Mesenchymal stem cell (in vitro differentiated cells and primary cell): ENCODE measurements around the gene APLNR.

Experiments
- DNase-seq: peaks from one replicate; pipeline ENCODE4 v3.0.0-alpha.2; 2013
- H2AFZ ChIP-seq: one replicate; pipeline ENCODE4 v1.6.1; 2013; ENCODE audit warnings: low read depth, mild to moderate bottlenecking, control low read depth, inconsistent platforms, low read length, moderate library complexity
- H2AK5ac ChIP-seq: 2 replicates; pipeline ENCODE4 v1.6.1; 2013; ENCODE audit warnings: low read length, moderate library complexity, mild to moderate bottlenecking, inconsistent platforms; ENCODE audit not compliant: severe bottlenecking
- H2BK120ac ChIP-seq: one replicate; pipeline ENCODE4 v1.6.1; 2013; ENCODE audit warnings: low read depth, mild to moderate bottlenecking, inconsistent platforms, low read length, moderate library complexity
- H2BK12ac ChIP-seq, 2 experiments: one replicate each; pipeline ENCODE4 v1.6.1; 2013; ENCODE audit warnings: inconsistent platforms in 2 of 2, low read length in 2 of 2, mild to moderate bottlenecking in 2 of 2, moderate library complexity in 2 of 2, control low read depth in 1 of 2
- H2BK15ac ChIP-seq: one replicate; pipeline ENCODE4 v1.6.1; 2013; ENCODE audit warnings: mild to moderate bottlenecking, low read depth, inconsistent platforms; ENCODE audit not compliant: poor library complexity, severe bottlenecking
- H2BK5ac ChIP-seq: 2 replicates; pipeline ENCODE4 v1.6.1; 2013; ENCODE audit warnings: low read depth, mild to moderate bottlenecking, low read length, control low read depth, inconsistent platforms; ENCODE audit not compliant: poor library complexity, severe bottlenecking
- H3K14ac ChIP-seq, 2 experiments: one replicate each; pipeline ENCODE4 v1.6.1; 2013; ENCODE audit warnings: inconsistent platforms in 2 of 2, low read length in 2 of 2, control low read depth in 1 of 2, mild to moderate bottlenecking in 1 of 2, moderate library complexity in 1 of 2
- H3K18ac ChIP-seq, 2 experiments: one replicate each; pipeline ENCODE4 v1.6.1; 2013; ENCODE audit warnings: inconsistent platforms in 2 of 2, low read length in 2 of 2, control low read depth in 1 of 2, low read depth in 1 of 2, mild to moderate bottlenecking in 1 of 2
- H3K23ac ChIP-seq, 2 experiments: one replicate each; pipeline ENCODE4 v1.6.1; 2013; ENCODE audit warnings: inconsistent platforms in 2 of 2, low read length in 2 of 2, mild to moderate bottlenecking in 2 of 2, moderate library complexity in 2 of 2, control low read depth in 1 of 2
- H3K27ac ChIP-seq: 2 replicates; pipeline ENCODE4 v1.5.1; 2013; ENCODE audit warnings: mild to moderate bottlenecking, moderate library complexity, low read length, control low read depth, inconsistent platforms; ENCODE audit not compliant: poor library complexity, severe bottlenecking
- H3K27me3 ChIP-seq, 2 experiments: 2 replicates each; pipeline versions ENCODE4 v1.6.1 to v1.7.0; 2013; ENCODE audit warnings: low read length in 2 of 2, mild to moderate bottlenecking in 2 of 2, moderate library complexity in 2 of 2, control low read depth in 1 of 2, inconsistent platforms in 1 of 2; ENCODE audit not compliant: control insufficient read depth in 1 of 2, insufficient read depth in 1 of 2
- H3K36me3 ChIP-seq, 2 experiments: 2 replicates each; pipeline versions ENCODE4 v1.6.1 to v1.7.0; 2013; ENCODE audit warnings: low read length in 2 of 2, control low read depth in 1 of 2, inconsistent platforms in 1 of 2, low read depth in 1 of 2, mild to moderate bottlenecking in 1 of 2; ENCODE audit not compliant: insufficient read depth in 2 of 2, control insufficient read depth in 1 of 2
- H3K4ac ChIP-seq, 2 experiments: one replicate each; pipeline ENCODE4 v1.6.1; 2013; ENCODE audit warnings: inconsistent platforms in 2 of 2, low read length in 2 of 2, mild to moderate bottlenecking in 2 of 2, moderate library complexity in 2 of 2, control low read depth in 1 of 2, low read depth in 1 of 2
- H3K4me1 ChIP-seq: 2 replicates; pipeline ENCODE4 v1.6.1; 2013; ENCODE audit warnings: low read depth, low read length, control low read depth; ENCODE audit not compliant: control insufficient read depth, insufficient read depth
- H3K4me2 ChIP-seq: 2 replicates; pipeline ENCODE4 v1.6.1; 2013; ENCODE audit warnings: low read length, mild to moderate bottlenecking, inconsistent platforms; ENCODE audit not compliant: poor library complexity, severe bottlenecking
- H3K4me3 ChIP-seq, 2 experiments: 2 replicates each; pipeline versions ENCODE4 v1.5.1 to v1.7.0; 2013; ENCODE audit warnings: low read length in 2 of 2, mild to moderate bottlenecking in 2 of 2, control low read depth in 1 of 2, low read depth in 1 of 2; ENCODE audit not compliant: insufficient read depth in 1 of 2
- H3K79me1 ChIP-seq: replicated peaks from 2 replicates; pipeline ENCODE4 v1.6.1; 2013; ENCODE audit warnings: mild to moderate bottlenecking, control low read depth, low read length, inconsistent platforms; ENCODE audit not compliant: poor library complexity, severe bottlenecking
- H3K9ac ChIP-seq: 2 replicates; pipeline ENCODE4 v1.7.0; 2013; ENCODE audit warnings: mild to moderate bottlenecking, low read length, moderate library complexity
- H3K9me3 ChIP-seq: 2 replicates; pipeline ENCODE4 v1.7.0; 2013; ENCODE audit warnings: mild to moderate bottlenecking, low read length; ENCODE audit not compliant: control insufficient read depth
- H4K8ac ChIP-seq: one replicate; pipeline ENCODE4 v1.6.1; 2013; ENCODE audit warnings: inconsistent platforms, mild to moderate bottlenecking, low read length, moderate library complexity
- H4K91ac ChIP-seq: one replicate; pipeline ENCODE4 v1.6.1; 2013; ENCODE audit warnings: mild to moderate bottlenecking, low read length, inconsistent platforms
- whole genome bisulfite sequencing: methylation state at CpG from one replicate; pipeline ENCODE4 v1.1.7; 2013; ENCODE audit warnings: mixed read lengths; 5-methylcytosine and 5-hydroxymethylcytosine counted together

The APLNR gene

DNA sequence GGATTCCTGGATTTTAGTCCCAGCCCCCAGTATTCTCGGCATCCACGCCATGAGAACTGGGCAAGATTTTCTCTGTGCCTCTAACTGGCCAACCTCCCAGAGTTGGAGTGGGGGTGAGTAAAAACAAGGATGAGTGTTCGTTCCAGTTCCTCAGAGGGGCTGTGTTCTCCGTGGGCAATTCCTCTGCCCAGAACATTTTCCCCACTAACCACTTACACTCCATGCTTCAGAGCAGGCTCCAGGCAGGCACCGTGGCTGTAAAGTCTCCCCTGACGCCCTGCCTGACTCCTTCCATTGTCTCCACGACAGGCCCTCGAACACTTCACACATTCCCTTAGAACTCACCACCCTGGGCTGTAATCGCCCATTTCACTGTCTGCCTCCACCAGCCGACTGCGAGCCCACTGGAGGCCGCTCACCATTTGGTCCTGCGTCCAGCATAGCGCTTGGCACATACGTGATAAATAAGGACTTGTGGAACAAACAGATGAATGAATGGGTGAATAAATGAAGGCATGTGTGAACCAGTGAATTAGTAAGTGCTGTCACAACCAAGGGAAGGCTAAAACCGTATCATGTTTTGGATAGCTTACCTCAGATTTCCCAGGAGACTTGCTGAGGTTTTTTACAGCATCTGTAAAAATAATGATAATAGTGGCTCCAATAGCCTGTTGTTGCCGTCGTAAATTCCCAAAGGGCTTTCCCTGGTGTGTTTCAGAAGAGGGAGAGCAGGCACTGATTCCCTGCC lies 6.1 kb downstream of the APLNR start:
- H2BK12ac ChIP-seq, result no peak overlapping the region
- WGBS, result 16% methylated on average over 16 of the region's 18 CpGs

DNA sequence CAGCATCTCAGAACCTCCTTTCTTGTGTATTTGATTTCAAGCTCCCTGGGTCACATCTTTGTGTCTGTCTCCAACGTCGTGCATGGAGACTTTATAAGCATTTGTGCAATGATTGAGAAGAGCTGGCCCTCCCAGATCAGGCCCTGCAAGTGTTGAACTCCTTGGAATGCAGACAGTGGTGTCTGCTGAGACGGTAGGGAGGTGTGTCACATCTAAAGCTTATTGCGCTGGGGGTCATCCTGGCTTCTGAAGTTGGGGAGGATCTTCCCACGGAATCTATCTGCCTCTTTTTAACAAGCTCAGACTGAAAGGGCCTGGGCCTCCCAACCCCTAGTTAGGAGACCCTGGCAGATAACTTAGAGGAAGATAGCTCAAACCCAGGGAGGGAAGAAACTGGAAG lies 6.7 kb downstream of the APLNR start:
- Histone ChIP-seq H3K14ac (no peak overlapping the region), H3K36me3 (no peaks in the 10 kb centered on the region), H3K9me3 (no peaks in the 10 kb centered on the region), H3K79me1 (no peaks in the 10 kb centered on the region), H4K8ac (no peak overlapping the region), H4K91ac (no peak overlapping the region), H2BK120ac (no peak overlapping the region), H3K4ac (no peak overlapping the region), H2AFZ (no peak overlapping the region), H3K27me3 (peaks cover 69 to 72% of the 10 kb centered on the region in 2 experiments), H2AK5ac (no peak overlapping the region), H3K4me2 (no peak overlapping the region), H3K27ac (no peak overlapping the region), H3K9ac (no peak overlapping the region), H3K4me3 (no peak overlapping the region), H2BK15ac (no peak overlapping the region), H3K18ac (no peak overlapping the region), H2BK5ac (no peak overlapping the region), H2BK12ac (no peak overlapping the region), H3K23ac (no peak overlapping the region), H3K4me1 (no peaks in the 10 kb centered on the region)
- 37% methylated on average over 4 of the region's 5 CpGs for WGBS
- no peak for DNase-seq

More for the DNA sequence above, 6.1 kb downstream of the APLNR start:
- peaks cover 72 to 75% of the 10 kb centered on the region in 2 experiments for H3K27me3 ChIP-seq
- H2AFZ ChIP-seq, result no peak overlapping the region
- H3K4me3 ChIP-seq, result peak overlapping the region in 1 of 2 experiments; percentile 51
- no peaks in the 10 kb centered on the region for H3K9me3 ChIP-seq
- no peaks in the 10 kb centered on the region for H3K36me3 ChIP-seq
- H2BK15ac ChIP-seq, result no peak overlapping the region
- H3K79me1 ChIP-seq, result no peaks in the 10 kb centered on the region
- H3K23ac ChIP-seq, result no peak overlapping the region
- no peak for DNase-seq
- peak overlapping the region; percentile 1 for H3K9ac ChIP-seq
- no peak overlapping the region for H2BK120ac ChIP-seq
- H2BK5ac ChIP-seq, result no peak overlapping the region
- H4K91ac ChIP-seq, result no peak overlapping the region
- no peak overlapping the region for H2AK5ac ChIP-seq
- H3K4me1 ChIP-seq, result no peaks in the 10 kb centered on the region
- no peak overlapping the region for H3K4me2 ChIP-seq
- H3K18ac ChIP-seq, result no peak overlapping the region
- H3K14ac ChIP-seq, result no peak overlapping the region
- no peak overlapping the region for H4K8ac ChIP-seq
- H3K27ac ChIP-seq, result no peak overlapping the region
- no peak overlapping the region for H3K4ac ChIP-seq

GRCh38 chr11:57228600-57228999 lies 8.4 kb downstream of the APLNR start:
- H3K27ac ChIP-seq, result no peak overlapping the region
- H3K4me2 ChIP-seq, result no peak overlapping the region
- H2AFZ ChIP-seq, result no peak overlapping the region
- H3K14ac ChIP-seq, result no peak overlapping the region
- no peaks in the 10 kb centered on the region for H3K9me3 ChIP-seq
- H2BK12ac ChIP-seq, result no peak overlapping the region
- H3K23ac ChIP-seq, result no peak overlapping the region
- no peak overlapping the region for H3K4me3 ChIP-seq
- H3K27me3 ChIP-seq, result peaks cover 52 to 55% of the 10 kb centered on the region in 2 experiments
- 41% methylated on average over 2 of the region's 3 CpGs for WGBS
- no peak overlapping the region for H3K9ac ChIP-seq
- H4K91ac ChIP-seq, result no peak overlapping the region
- no peak overlapping the region for H4K8ac ChIP-seq
- no peak overlapping the region for H2BK120ac ChIP-seq
- H3K18ac ChIP-seq, result no peak overlapping the region
- H3K36me3 ChIP-seq, result no peaks in the 10 kb centered on the region
- no peak overlapping the region for H2BK5ac ChIP-seq
- no peak overlapping the region for H3K4ac ChIP-seq
- H3K4me1 ChIP-seq, result peaks cover 1% of the 10 kb centered on the region
- no peaks in the 10 kb centered on the region for H3K79me1 ChIP-seq
- DNase-seq, result no peak
- no peak overlapping the region for H2AK5ac ChIP-seq
- H2BK15ac ChIP-seq, result no peak overlapping the region

DNA sequence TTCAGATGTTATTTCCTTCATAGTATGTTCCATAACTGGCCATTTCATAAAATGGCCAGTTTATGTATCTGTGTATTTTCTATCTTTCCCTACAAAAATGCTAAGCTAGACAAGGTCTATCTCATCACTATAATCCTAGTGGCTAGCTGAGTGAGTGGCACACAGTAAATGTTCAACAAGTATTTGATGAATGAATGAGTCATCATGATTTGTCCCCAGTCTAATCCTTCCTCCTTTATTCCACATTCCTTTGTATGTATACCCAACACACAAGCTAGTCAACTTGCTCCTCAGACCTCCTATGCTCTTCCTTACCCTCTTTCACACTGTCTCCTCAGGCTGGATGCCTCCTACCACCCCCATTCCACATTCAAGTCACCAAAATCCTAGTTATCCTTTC lies 12.5 kb downstream of the APLNR start:
- no peak overlapping the region for H3K27ac ChIP-seq
- no peak overlapping the region for H3K4me2 ChIP-seq
- no peak overlapping the region for H2AK5ac ChIP-seq
- H4K8ac ChIP-seq, result no peak overlapping the region
- no peak overlapping the region for H2AFZ ChIP-seq
- no peak overlapping the region for H3K23ac ChIP-seq
- H3K14ac ChIP-seq, result no peak overlapping the region
- no peaks in the 10 kb centered on the region for H3K36me3 ChIP-seq
- no peak overlapping the region for H3K4ac ChIP-seq
- peaks cover 1% of the 10 kb centered on the region for H3K4me1 ChIP-seq
- H2BK12ac ChIP-seq, result no peak overlapping the region
- no peak overlapping the region for H2BK15ac ChIP-seq
- H3K79me1 ChIP-seq, result no peaks in the 10 kb centered on the region
- no peak overlapping the region for H3K4me3 ChIP-seq
- no peak overlapping the region for H4K91ac ChIP-seq
- no peak overlapping the region for H3K9ac ChIP-seq
- DNase-seq, result no peak
- H2BK120ac ChIP-seq, result no peak overlapping the region
- no peaks in the 10 kb centered on the region for H3K9me3 ChIP-seq
- peaks cover 13 to 39% of the 10 kb centered on the region in 2 experiments for H3K27me3 ChIP-seq
- no peak overlapping the region for H2BK5ac ChIP-seq
- no peak overlapping the region for H3K18ac ChIP-seq
